Measurements from ENCODE around the gene ZNF608.

ZNF608 gene

GRCh38 chr5:124764992-124765611, 18.7 kb upstream of the ZNF608 start:
- in situ Hi-C loops (cut with MboI; ENCODE audit: low pct_unique_long_range_greater_than_20kb, low sequenced_read_pairs, unreplicated experiment): no loop called here
- TF ChIP-seq CTCF (IDR thresholded peaks at IDR 0.05; ENCODE audit: extremely low read depth, insufficient read depth, missing control alignments): no peak
- DNase-seq (ENCODE audit: low spot score): no peak

DNA sequence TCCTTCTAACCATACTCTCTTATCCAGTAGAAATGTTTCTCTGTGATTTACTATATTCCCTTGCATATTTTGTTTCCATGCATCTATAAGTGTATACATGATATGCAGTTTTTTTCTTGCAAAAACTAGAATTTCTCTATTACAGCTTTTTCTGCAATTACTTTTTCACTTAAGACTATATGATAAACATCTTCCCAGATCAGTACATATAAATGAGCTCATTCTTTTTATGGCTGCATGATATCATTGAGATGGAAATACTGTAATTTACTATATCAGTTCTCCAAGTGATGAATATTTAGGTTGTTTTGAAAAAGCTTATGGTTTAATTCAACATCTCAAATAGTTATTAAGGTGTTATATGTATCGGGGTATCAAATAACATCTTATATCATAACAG, 18.1 kb upstream of the ZNF608 start:
- in situ Hi-C loops (cut with MboI; ENCODE audit: low pct_unique_long_range_greater_than_20kb, low sequenced_read_pairs, unreplicated experiment): no loop called here
- no peak for TF ChIP-seq CTCF (IDR thresholded peaks at IDR 0.05; ENCODE audit: extremely low read depth, insufficient read depth, missing control alignments)

GRCh38 chr5:124761010-124761409, 14.6 kb upstream of the ZNF608 start:
- in situ Hi-C loops (cut with MboI; ENCODE audit: low pct_unique_long_range_greater_than_20kb, low sequenced_read_pairs, unreplicated experiment): no loop called here
- no peak for TF ChIP-seq CTCF (IDR thresholded peaks at IDR 0.05; ENCODE audit: extremely low read depth, insufficient read depth, missing control alignments)
- no peak for DNase-seq (ENCODE audit: low spot score)

More for the DNA sequence above, 18.1 kb upstream of the ZNF608 start:
- no peak for DNase-seq (ENCODE audit: low spot score)

DNA sequence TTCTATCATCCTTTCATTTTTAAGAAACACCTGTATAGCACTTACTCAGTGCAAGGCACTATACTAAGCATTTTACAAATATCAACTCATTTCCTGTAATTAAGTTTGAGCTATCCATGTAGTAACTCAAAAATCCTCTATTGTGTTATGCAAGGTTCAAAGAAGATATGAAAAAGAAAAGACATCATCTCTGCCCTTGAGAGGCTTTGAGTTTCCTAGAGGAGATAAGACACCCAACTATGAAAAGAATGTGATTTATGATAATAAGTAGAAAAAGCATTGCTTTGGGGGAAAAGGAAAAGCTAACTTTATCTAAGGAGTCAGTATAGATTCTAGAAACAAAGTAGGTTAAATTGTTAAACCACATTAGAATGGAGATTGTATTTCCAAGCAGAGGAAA, 14.2 kb upstream of the ZNF608 start:
- in situ Hi-C loops (cut with MboI; ENCODE audit: low pct_unique_long_range_greater_than_20kb, low sequenced_read_pairs, unreplicated experiment): no loop called here

GRCh38 chr5:124755565-124755964, 9.1 kb upstream of the ZNF608 start:
- TF ChIP-seq CTCF (IDR thresholded peaks at IDR 0.05; ENCODE audit: extremely low read depth, insufficient read depth, missing control alignments): no peak
- in situ Hi-C loops (cut with MboI; ENCODE audit: low pct_unique_long_range_greater_than_20kb, low sequenced_read_pairs, unreplicated experiment): no loop called here
- DNase-seq (ENCODE audit: low spot score): no peak

More for the DNA sequence above, 14.2 kb upstream of the ZNF608 start:
- no peak for DNase-seq (ENCODE audit: low spot score)
- no peak for TF ChIP-seq CTCF (IDR thresholded peaks at IDR 0.05; ENCODE audit: extremely low read depth, insufficient read depth, missing control alignments)

GRCh38 chr5:124755041-124755440, 8.6 kb upstream of the ZNF608 start:
- in situ Hi-C loops (cut with MboI; ENCODE audit: low pct_unique_long_range_greater_than_20kb, low sequenced_read_pairs, unreplicated experiment): no loop called here
- no peak for DNase-seq (ENCODE audit: low spot score)
- no peak for TF ChIP-seq CTCF (IDR thresholded peaks at IDR 0.05; ENCODE audit: extremely low read depth, insufficient read depth, missing control alignments)

Data from GM13977 (cell line).